ENCODE measurements around the gene VPS29. TPM values are rescaled to one million over a fixed set of nuclear protein-coding genes. Genes with fewer than 3 reads are reported as not detected.

Gene VPS29
- total and polyA plus RNA-seq, 2 of the 8 experiments (the other 6 are each of a cell fraction or from before 2014, with no cell fraction given) = 59.0 to 74.6 TPM

DNA sequence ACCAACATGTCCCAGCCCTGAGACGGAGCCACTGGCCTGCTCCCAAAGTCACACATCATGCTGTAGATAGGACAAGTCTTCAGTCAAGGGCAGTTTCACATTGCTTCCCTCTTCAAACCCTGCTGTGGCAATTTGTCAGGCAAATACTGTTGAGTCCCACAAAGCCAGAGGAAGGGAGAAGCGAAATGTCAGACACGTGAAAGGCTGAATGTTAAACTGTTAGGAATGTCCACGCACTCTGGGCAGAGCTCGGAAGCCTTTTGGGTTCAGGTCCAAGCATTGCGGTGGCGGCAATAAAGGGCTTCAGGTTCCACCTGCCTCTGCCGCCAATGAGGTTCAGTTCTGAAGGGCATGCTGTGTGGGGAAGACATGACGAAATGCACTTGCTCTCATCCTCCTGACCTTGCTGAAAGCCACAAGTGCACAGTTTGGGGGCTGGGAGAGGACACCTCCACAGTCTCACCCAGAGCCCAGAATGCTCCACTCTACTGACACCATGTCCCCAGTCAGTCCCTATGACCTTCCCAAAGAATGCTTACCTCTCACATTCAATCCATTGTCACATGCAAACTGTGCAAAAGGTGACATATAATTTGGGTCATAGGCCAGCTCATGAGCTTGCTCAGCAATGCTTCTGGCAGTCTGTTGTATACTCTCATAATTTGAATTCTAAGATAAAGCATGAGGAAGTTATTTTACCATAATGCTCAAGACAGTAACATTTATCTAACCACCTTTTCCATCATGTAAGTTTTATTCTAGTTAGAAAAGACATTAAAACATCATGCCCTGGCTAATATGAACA, 35.9 kb upstream of the VPS29 start (continued):
- no peak for TF ChIP-seq PHF8 (conservative IDR thresholded peaks at IDR 0.05; ENCODE audit: low read depth, low read length)
- no peak for TF ChIP-seq TBP (IDR thresholded peaks at IDR 0.05; ENCODE audit: low read depth, low read length)
- no peak for TF ChIP-seq RXRA (IDR thresholded peaks at IDR 0.05; ENCODE audit: insufficient read depth, low read depth, low read length)
- TF ChIP-seq KDM5A (IDR thresholded peaks at IDR 0.05; ENCODE audit: low read length) = no peak
- TF ChIP-seq CHD7 (IDR thresholded peaks at IDR 0.05; ENCODE audit: insufficient replicate concordance, low read length) = no peak
- no peak for TF ChIP-seq GABPA (IDR thresholded peaks at IDR 0.05; ENCODE audit: borderline replicate concordance, insufficient read depth, low read length)
- no peak for TF ChIP-seq TAF1 (IDR thresholded peaks at IDR 0.05; ENCODE audit: low read depth, low read length)
- no peak for TF ChIP-seq ATF3 (IDR thresholded peaks at IDR 0.05; ENCODE audit: insufficient read depth, low read depth, low read length)
- TF ChIP-seq MAFK (IDR thresholded peaks at IDR 0.05; ENCODE audit: low read depth, low read length) = no peak
